Breast epithelium (tissue), 4 donors: ENCODE data around the gene NKX2-3. TPM values are rescaled to one million over a fixed set of nuclear protein-coding genes. Genes with fewer than 3 reads are reported as not detected.

ENCODE experiments used
- DNase-seq, 2 donors: peaks; one replicate each; pipeline ENCODE4 v3.0.0-alpha.2; 2019; ENCODE audit warnings: low spot score in 2 of 2
- H3K27ac ChIP-seq, 2 donors: fragments of 200-600 bp; sonication (generic) in 1 of 2; one replicate each; pipeline ENCODE4 v1.5.1; 2016 to 2019; ENCODE audit warnings: mild to moderate bottlenecking in 1 of 2
- H3K27me3 ChIP-seq, 2 donors: fragments of 200-600 bp; sonication (generic) in 1 of 2; one replicate each; pipeline versions ENCODE4 v1.5.1 to v1.6.0; 2017 to 2019; ENCODE audit warnings: control low read depth in 1 of 2, mild to moderate bottlenecking in 1 of 2
- H3K36me3 ChIP-seq: fragments of 200-600 bp; one replicate; pipeline ENCODE4 v1.5.1; 2019
- H3K4me1 ChIP-seq, 2 donors: fragments of 200-600 bp; sonication (generic); one replicate each; pipeline ENCODE4 v1.5.1; 2016 to 2019; ENCODE audit warnings: control low read depth in 1 of 2
- H3K4me3 ChIP-seq, 3 donors: fragments of 200-600 bp; sonication (generic); 1 replicate in 2 of 3; 2 replicates in 1 of 3; pipeline ENCODE4 v1.5.1; 2016 to 2019; ENCODE audit warnings: mild to moderate bottlenecking in 3 of 3, moderate library complexity in 2 of 3
- H3K9me3 ChIP-seq, 2 donors: fragments of 200-600 bp; sonication (generic) in 1 of 2; one replicate each; pipeline ENCODE4 v1.5.1; 2016 to 2019; ENCODE audit warnings: control low read depth in 1 of 2
- CTCF ChIP-seq, 3 donors: fragments of 450-650 bp; IDR thresholded peaks; one replicate each; pipeline ENCODE4 v1.5.1; 2016 to 2017; ENCODE audit warnings: antibody characterized with exemption in 3 of 3, mild to moderate bottlenecking in 3 of 3, moderate library complexity in 3 of 3
- POLR2A ChIP-seq: fragments of 450-650 bp; IDR thresholded peaks from one replicate; pipeline ENCODE4 v1.6.1; 2016; ENCODE audit warnings: antibody characterized with exemption, mild to moderate bottlenecking, moderate library complexity
- POLR2AphosphoS5 ChIP-seq, 3 donors: sonication (generic); formaldehyde crosslinking; IDR thresholded peaks; one replicate each; pipeline ENCODE4 v1.6.1; 2017; ENCODE audit warnings: antibody characterized with exemption in 3 of 3
- intact Hi-C: fragments of 100-400 bp; cut with DNase I; formaldehyde crosslinking; loops from one replicate; pipeline ENCODE4 v1.15.1; 2023; ENCODE audit warnings: low total_unique reads
- total RNA-seq, 3 donors: library from RNA; depleted of rRNA; stranded (reverse); fragments of >200 nt; gene quantifications; one replicate each; pipeline ENCODE4 v1.1.0, GENCODE V29; 2016

NKX2-3 gene
- total RNA-seq, 3 donors from 2014 or later, result 0.15 TPM; not detected in 2

GRCh38 chr10:99534939-99535763, 2.4 kb downstream of the NKX2-3 start:
- peak overlapping the region; percentile 9 to 63 (median 41) for H3K4me3 ChIP-seq
- no peaks in the 10 kb centered on the region for H3K36me3 ChIP-seq
- DNase-seq, result no peak
- no peaks in the 10 kb centered on the region for H3K9me3 ChIP-seq
- no peak overlapping the region for H3K27ac ChIP-seq
- TF ChIP-seq POLR2AphosphoS5 (IDR thresholded peaks at IDR 0.05) (no peak), POLR2A (no peak), CTCF (IDR thresholded peaks at IDR 0.05) (no peak)
- H3K27me3 ChIP-seq, result peaks cover 12 to 100% of the 10 kb centered on the region in 2 donors
- intact Hi-C loops, result no loop called here
- peaks cover 4 to 8% of the 10 kb centered on the region in 2 donors for H3K4me1 ChIP-seq

GRCh38 chr10:99535764-99536337, 3.1 kb downstream of the NKX2-3 start:
- H3K9me3 ChIP-seq, result no peaks in the 10 kb centered on the region
- H3K27me3 ChIP-seq, result peaks cover 9 to 100% of the 10 kb centered on the region in 2 donors
- no peak for DNase-seq
- peaks cover 4 to 12% of the 10 kb centered on the region in 2 donors for H3K4me1 ChIP-seq
- TF ChIP-seq POLR2AphosphoS5 (IDR thresholded peaks at IDR 0.05), result no peak
- TF ChIP-seq CTCF (IDR thresholded peaks at IDR 0.05), result no peak
- no peak for TF ChIP-seq POLR2A
- intact Hi-C loops, result no loop called here
- no peak overlapping the region for H3K27ac ChIP-seq
- peak overlapping the region; percentile 9 to 63 (median 41) for H3K4me3 ChIP-seq
- H3K36me3 ChIP-seq, result no peaks in the 10 kb centered on the region

GRCh38 chr10:99536338-99537085, 3.8 kb downstream of the NKX2-3 start:
- Histone ChIP-seq H3K4me1 (peaks cover 4 to 14% of the 10 kb centered on the region in 2 donors), H3K4me3 (peak overlapping the region; percentile 4 to 63 (median 41)), H3K9me3 (no peaks in the 10 kb centered on the region), H3K36me3 (no peaks in the 10 kb centered on the region), H3K27me3 (peaks cover 9 to 100% of the 10 kb centered on the region in 2 donors), H3K27ac (no peak overlapping the region)
- TF ChIP-seq POLR2AphosphoS5 (IDR thresholded peaks at IDR 0.05), result no peak
- no peak for TF ChIP-seq POLR2A
- no peak for TF ChIP-seq CTCF (IDR thresholded peaks at IDR 0.05)
- intact Hi-C loops, result no loop called here
- no peak for DNase-seq

- no peak for TF ChIP-seq CTCF (IDR thresholded peaks at IDR 0.05)
- TF ChIP-seq POLR2AphosphoS5 (IDR thresholded peaks at IDR 0.05), result no peak
- no peak for TF ChIP-seq POLR2A
- Histone ChIP-seq H3K27me3 (peaks cover 9 to 97% of the 10 kb centered on the region in 2 donors), H3K9me3 (no peaks in the 10 kb centered on the region), H3K4me1 (peaks cover 4 to 14% of the 10 kb centered on the region in 2 donors), H3K27ac (no peak overlapping the region), H3K4me3 (peak overlapping the region; percentile 4 to 63 (median 24)), H3K36me3 (no peaks in the 10 kb centered on the region)
- DNase-seq, result no peak
- intact Hi-C loops, result no loop called here
Measured at GRCh38 chr10:99537086-99537988, 4.6 kb downstream of the NKX2-3 start.
